ENCODE measurements around the gene SHROOM4.

SHROOM4 gene

GRCh38 chrX:50712777-50713176 lies 101.2 kb downstream of the SHROOM4 start:
- no peak for DNase-seq (ENCODE audit: extremely low read depth in 1 of 2, low read depth in 1 of 2)

GRCh38 chrX:50711907-50712306 lies 102.1 kb downstream of the SHROOM4 start:
- DNase-seq (ENCODE audit: extremely low read depth in 1 of 2, low read depth in 1 of 2): no peak

DNA sequence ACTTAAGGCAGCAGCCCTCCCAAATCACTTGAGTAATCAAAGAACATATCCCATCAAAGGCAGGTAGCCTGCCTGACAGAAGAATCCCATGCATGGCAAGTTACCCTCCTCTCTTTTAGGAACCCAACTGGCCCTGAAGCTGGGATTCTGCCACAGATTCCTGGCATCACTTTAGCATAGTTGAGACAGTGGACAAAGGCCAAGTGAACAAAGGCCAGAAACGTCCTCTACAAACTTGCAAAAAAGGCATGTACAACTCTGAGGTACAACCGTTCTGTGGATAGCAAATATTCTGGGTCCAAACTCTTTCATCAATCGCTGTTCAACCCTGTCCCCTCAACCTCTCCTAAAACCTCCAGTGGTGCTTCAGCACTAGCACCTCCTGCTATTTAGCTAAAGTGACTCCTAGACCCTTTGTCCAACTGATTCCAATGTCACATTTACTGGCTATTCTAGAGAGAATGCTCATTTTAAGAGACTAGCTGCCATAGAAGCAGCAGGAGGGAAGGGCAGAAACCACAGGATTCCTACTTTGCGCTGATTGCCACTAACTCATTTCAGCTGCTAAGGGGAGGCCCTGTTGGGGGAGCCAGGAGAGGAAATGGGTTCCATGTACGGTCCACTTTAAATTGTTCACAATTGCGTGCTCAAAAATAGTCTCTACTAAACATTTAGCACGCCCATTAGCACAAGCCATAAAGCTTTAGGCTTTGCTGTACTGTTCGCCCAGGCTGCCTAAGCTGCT lies 105.9 kb downstream of the SHROOM4 start:
- DNase-seq (ENCODE audit: extremely low read depth in 1 of 2, low read depth in 1 of 2): no peak

DNA sequence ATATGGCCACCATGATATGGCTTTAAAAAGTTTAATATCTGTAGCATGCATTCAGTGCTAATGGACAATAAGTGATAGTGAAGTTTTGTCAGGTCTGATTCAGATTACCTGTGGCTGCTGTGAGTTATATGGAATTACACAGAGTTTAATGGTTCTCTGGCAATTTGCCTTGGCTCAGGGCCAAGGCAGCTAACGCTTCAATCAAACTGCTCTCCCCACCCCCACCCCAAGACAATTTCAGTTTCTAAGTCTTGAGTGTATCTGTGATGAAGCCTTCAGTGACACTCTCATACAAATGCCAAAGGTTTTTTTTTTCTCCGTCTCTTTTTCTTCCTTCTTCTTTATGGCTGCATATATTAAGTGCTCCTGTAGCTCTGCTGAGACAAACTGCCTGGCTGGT lies 106.6 kb downstream of the SHROOM4 start:
- no peak for DNase-seq (ENCODE audit: extremely low read depth in 1 of 2, low read depth in 1 of 2)

DNA sequence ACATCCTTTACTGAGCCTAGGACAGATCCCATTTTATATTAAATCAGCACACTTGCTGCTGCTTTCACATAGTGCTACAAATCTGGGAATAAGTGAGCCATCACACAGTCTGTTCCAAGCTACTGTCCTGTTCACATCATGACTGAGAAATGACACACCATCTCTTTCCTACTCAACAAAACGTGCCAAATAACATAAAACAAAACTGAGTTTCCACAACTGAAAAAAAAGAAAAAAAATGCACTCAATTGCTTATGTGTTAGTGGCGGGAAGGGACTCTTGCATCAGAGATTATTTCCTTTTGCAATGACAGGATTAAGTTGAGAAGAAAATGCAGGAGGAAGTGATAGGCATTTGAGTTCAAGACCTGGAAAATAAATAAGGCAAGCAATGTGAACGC lies 109.0 kb downstream of the SHROOM4 start:
- no peak for DNase-seq (ENCODE audit: extremely low read depth in 1 of 2, low read depth in 1 of 2)

- DNase-seq (ENCODE audit: extremely low read depth in 1 of 2, low read depth in 1 of 2): no peak
Measured at GRCh38 chrX:50704360-50704759, 109.6 kb downstream of the SHROOM4 start.

- no peak for DNase-seq (ENCODE audit: extremely low read depth in 1 of 2, low read depth in 1 of 2)
Measured at GRCh38 chrX:50700921-50701320, 113.1 kb downstream of the SHROOM4 start.

- no peak for DNase-seq (ENCODE audit: extremely low read depth in 1 of 2, low read depth in 1 of 2)
Measured at GRCh38 chrX:50698944-50699343, 115.0 kb downstream of the SHROOM4 start.

- no peak for DNase-seq (ENCODE audit: extremely low read depth in 1 of 2, low read depth in 1 of 2)
Measured at GRCh38 chrX:50697691-50698090, 116.3 kb downstream of the SHROOM4 start.

- DNase-seq (ENCODE audit: extremely low read depth in 1 of 2, low read depth in 1 of 2): no peak
Measured at GRCh38 chrX:50691820-50692219, 122.2 kb downstream of the SHROOM4 start.

- no peak for DNase-seq (ENCODE audit: extremely low read depth in 1 of 2, low read depth in 1 of 2)
Measured at GRCh38 chrX:50684871-50685270, 129.1 kb downstream of the SHROOM4 start.

GRCh38 chrX:50680990-50681389 lies 133.0 kb downstream of the SHROOM4 start:
- DNase-seq (ENCODE audit: extremely low read depth in 1 of 2, low read depth in 1 of 2): no peak

- no peak for DNase-seq (ENCODE audit: extremely low read depth in 1 of 2, low read depth in 1 of 2)
Measured at GRCh38 chrX:50677789-50678188, 136.2 kb downstream of the SHROOM4 start.

DNA sequence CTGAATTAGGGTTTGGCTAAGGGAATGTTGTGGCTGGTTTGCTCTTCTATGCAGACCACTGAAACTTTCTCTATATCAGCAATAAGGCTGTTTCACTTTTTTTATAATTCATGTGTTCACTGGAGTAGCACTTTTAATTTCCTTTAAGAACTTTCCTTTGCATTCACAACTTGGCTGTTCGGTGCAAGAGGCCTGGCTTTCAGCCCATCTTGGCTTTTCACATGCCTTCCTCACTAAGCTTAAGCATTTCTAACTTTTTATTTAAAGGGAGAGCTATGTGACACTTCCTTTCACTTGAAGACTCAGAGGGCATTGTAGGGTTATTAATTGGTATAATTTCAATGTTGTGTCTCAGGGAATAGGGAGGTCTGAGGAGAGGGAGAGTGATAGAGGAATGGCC lies 142.3 kb downstream of the SHROOM4 start:
- DNase-seq (ENCODE audit: extremely low read depth in 1 of 2, low read depth in 1 of 2): no peak

DNA sequence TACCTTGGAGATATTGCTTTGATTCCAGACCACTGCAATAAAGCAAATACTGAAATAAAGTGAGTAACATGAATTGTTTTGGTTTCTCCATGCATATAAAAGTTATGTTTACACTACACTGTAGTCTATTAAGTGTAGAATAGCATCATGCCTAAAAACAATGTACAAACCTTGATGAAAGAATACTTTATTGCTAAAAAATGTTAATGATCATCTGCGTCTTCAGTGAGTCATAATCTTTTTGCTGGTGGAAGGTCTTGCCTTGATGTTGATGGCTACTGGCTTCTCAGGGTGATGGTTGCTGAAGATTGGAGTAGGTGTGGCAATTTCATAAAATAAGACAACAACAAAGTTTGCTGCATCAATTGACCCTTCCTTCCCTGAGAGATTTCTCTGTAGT lies 145.1 kb downstream of the SHROOM4 start:
- DNase-seq (ENCODE audit: extremely low read depth in 1 of 2, low read depth in 1 of 2): no peak

- no peak for DNase-seq (ENCODE audit: extremely low read depth in 1 of 2, low read depth in 1 of 2)
Measured at GRCh38 chrX:50648156-50648555, 165.8 kb downstream of the SHROOM4 start.

DNA sequence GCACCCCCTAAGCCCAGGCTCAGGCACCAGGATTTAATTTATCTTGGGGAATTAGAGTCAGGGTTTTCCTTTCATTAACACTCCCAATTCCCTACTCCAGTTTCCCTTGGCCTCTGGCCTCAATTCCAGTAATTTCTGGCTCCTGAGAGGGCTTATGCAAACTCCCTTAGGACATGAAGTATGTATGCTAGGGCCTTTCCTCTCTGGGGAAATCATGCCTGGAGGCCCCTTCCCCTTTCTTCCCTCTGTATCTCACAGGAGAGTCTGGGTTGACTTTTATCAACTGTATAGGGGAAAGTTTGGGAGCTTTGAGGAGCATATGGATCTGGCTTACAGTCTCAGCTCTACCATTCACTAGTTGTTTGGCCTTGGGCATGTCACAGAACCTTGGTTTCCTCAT lies 169.5 kb downstream of the SHROOM4 start:
- no peak for DNase-seq (ENCODE audit: extremely low read depth in 1 of 2, low read depth in 1 of 2)

GRCh38 chrX:50643525-50644137 lies 170.4 kb downstream of the SHROOM4 start:
- no peak for DNase-seq (ENCODE audit: extremely low read depth in 1 of 2, low read depth in 1 of 2)

GRCh38 chrX:50638123-50638522 lies 175.9 kb downstream of the SHROOM4 start:
- DNase-seq (ENCODE audit: extremely low read depth in 1 of 2, low read depth in 1 of 2): no peak

GRCh38 chrX:50635817-50636365 lies 178.1 kb downstream of the SHROOM4 start:
- no peak for DNase-seq (ENCODE audit: extremely low read depth in 1 of 2, low read depth in 1 of 2)

DNA sequence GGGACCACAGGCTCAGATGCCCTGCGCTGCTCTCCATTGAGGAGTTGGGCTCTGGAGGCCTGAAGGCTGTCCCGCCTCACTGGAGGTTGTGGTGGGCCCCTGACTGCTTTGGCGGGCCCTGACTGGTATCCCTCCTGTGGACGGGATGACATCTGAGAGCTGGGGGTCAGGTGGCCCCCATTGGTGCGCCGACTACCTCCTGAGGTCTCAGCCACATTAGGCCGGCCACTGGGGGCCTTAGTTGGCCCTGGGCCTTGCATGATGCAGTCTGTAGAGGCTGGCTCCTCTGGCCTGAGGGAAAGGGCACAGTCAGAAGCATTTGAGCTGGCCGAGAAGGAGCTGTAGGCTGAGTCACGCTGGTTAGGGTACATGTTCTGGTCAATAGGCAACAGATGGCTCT lies 178.8 kb downstream of the SHROOM4 start:
- DNase-seq (ENCODE audit: extremely low read depth in 1 of 2, low read depth in 1 of 2): no peak

DNA sequence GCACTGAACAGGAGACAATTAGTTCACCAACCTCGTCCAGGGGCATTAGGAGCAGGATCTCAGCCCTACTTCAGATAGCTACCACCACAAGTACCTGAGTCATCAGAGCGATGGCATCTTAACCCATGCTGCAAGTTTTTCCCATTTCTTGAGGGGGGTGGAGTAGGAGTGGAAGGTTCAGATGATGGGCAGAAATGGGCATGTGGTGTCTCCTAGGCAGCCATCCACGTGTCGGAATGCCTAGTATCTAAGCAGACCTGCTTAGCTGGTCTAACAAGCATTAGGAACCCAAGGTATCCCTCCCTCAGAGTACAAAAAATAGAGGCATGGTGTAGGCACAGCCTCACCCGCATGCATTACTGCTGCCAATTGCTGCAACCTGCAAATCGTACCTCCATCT lies 184.2 kb downstream of the SHROOM4 start:
- no peak for DNase-seq (ENCODE audit: extremely low read depth in 1 of 2, low read depth in 1 of 2)

Data from stimulated activated CD8-positive, alpha-beta memory T cell treated with anti-CD3 and anti-CD28 coated beads, Interleukin-7, amount 100 ng/mL, for 48 hours (primary cell).